Hepatocyte (in vitro differentiated cells): Measurements from ENCODE around the gene BRWD1.

Experiments
- EZH2 ChIP-seq: fragments of 200-600 bp; sonication (generic); IDR thresholded peaks from 2 replicates; pipeline ENCODE4 v1.6.1; 2016; ENCODE audit warnings: antibody characterized with exemption, mild to moderate bottlenecking, borderline replicate concordance
- TF ChIP-seq, protein P1 (sequence below): fragments of 200-600 bp; sonication (generic); IDR thresholded peaks from 2 replicates; pipeline ENCODE4 v1.5.1; 2016; ENCODE audit warnings: antibody characterized with exemption, mild to moderate bottlenecking; ENCODE audit not compliant: poor library complexity

DNA sequence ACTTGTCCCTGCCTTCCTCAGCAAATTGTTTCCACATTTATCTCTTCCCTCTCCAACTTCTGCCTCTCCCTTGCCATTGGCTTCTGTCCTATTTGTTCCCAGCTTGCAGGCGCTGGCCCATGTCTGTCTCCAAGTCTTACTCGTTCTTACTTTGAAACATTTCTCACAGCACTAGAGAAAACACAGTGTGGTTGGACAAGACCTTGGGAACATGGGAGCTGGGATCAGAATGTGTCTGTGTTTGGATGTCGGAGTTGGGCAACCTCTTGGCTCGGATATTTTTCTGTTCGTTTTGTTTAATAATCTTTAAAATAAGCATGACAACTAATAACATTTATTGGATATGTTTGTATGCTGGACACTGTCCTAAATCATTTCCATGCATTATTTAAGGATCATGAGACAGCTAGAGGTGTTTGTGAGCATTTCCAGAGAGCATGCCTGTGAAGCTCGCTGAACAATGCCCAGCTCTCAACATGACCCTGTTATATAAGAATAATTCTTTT, 5.9 kb upstream of the BRWD1 start:
- TF ChIP-seq, protein P1, sequence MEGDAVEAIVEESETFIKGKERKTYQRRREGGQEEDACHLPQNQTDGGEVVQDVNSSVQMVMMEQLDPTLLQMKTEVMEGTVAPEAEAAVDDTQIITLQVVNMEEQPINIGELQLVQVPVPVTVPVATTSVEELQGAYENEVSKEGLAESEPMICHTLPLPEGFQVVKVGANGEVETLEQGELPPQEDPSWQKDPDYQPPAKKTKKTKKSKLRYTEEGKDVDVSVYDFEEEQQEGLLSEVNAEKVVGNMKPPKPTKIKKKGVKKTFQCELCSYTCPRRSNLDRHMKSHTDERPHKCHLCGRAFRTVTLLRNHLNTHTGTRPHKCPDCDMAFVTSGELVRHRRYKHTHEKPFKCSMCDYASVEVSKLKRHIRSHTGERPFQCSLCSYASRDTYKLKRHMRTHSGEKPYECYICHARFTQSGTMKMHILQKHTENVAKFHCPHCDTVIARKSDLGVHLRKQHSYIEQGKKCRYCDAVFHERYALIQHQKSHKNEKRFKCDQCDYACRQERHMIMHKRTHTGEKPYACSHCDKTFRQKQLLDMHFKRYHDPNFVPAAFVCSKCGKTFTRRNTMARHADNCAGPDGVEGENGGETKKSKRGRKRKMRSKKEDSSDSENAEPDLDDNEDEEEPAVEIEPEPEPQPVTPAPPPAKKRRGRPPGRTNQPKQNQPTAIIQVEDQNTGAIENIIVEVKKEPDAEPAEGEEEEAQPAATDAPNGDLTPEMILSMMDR, result no peak
- no peak for TF ChIP-seq EZH2
